ENCODE results near the gene DENND4A. TPM values are rescaled to one million over a fixed set of nuclear protein-coding genes. Genes with fewer than 3 reads are reported as not detected.

The DENND4A gene
- total RNA-seq, 1 donor from 2014 or later: 17.5 TPM

- no peak for TF ChIP-seq CTCF (IDR thresholded peaks at IDR 0.05; ENCODE audit: unreplicated experiment)
- H3K4me3 Mint-ChIP-seq (ENCODE audit: low read depth): no peak overlapping the region
- DNase-seq (ENCODE audit: low spot score, unreplicated experiment): no peak
- no peaks in the 10 kb centered on the region for H3K9me3 Mint-ChIP-seq (ENCODE audit: low read depth)
- no peaks in the 10 kb centered on the region for H3K36me3 Mint-ChIP-seq (ENCODE audit: insufficient read depth)
- H3K27ac Mint-ChIP-seq: peak overlapping the region; percentile 88
- H3K27me3 Mint-ChIP-seq: no peaks in the 10 kb centered on the region
- H3K4me1 Mint-ChIP-seq (ENCODE audit: low read depth): peaks cover 33% of the 10 kb centered on the region
These were observed 45.5 kb upstream of the DENND4A start for GRCh38 chr15:65837301-65838294.

DNA sequence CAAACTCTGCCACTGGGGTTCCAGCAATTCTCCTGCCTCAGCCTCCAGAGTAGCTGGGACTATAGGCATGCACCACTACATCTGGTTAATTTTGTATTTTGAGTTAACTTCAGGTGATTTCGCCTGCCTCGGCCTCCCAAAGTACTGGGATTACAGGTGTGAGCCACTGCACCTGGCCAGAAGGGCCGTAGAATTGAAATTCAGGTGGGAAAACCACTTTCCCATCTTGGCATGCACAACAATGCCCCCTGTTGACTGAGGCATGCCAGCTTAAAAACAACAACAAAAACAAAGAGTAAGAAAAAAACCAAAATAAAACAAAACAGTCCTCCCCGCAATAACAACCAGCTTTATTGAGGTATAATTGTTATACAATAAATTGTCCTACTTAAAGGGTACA, 44.6 kb upstream of the DENND4A start:
- peaks cover 40% of the 10 kb centered on the region for H3K4me1 Mint-ChIP-seq (ENCODE audit: low read depth)
- DNase-seq (ENCODE audit: low spot score, unreplicated experiment): no peak
- peaks cover under 1% of the 10 kb centered on the region for H3K36me3 Mint-ChIP-seq (ENCODE audit: insufficient read depth)
- H3K27ac Mint-ChIP-seq: no peak overlapping the region
- peak; percentile 22 for TF ChIP-seq CTCF (IDR thresholded peaks at IDR 0.05; ENCODE audit: unreplicated experiment)
- no peaks in the 10 kb centered on the region for H3K9me3 Mint-ChIP-seq (ENCODE audit: low read depth)
- no peaks in the 10 kb centered on the region for H3K27me3 Mint-ChIP-seq
- no peak overlapping the region for H3K4me3 Mint-ChIP-seq (ENCODE audit: low read depth)

DNA sequence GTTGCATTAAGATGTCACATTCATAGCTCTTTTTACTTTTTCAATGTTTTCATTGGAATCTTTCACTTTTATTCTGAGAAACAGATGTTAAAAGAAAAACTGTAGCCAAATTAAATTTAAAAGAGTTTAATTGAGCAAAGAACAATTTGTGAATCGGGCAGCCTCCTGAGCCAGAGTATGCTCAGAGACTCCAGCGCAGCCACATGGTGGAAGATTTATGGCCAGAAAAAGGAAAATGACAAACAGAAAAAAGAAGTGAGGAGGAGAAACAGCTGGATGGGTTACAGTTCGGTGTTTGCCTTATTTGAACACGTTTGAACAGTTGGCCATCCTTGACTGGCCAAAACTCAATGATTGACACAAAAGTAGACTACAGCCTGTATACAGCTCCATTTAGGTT, 43.4 kb upstream of the DENND4A start:
- no peaks in the 10 kb centered on the region for H3K9me3 Mint-ChIP-seq (ENCODE audit: low read depth)
- no peaks in the 10 kb centered on the region for H3K27me3 Mint-ChIP-seq
- DNase-seq (ENCODE audit: low spot score, unreplicated experiment): no peak
- H3K4me3 Mint-ChIP-seq (ENCODE audit: low read depth): no peak overlapping the region
- peaks cover 45% of the 10 kb centered on the region for H3K4me1 Mint-ChIP-seq (ENCODE audit: low read depth)
- H3K36me3 Mint-ChIP-seq (ENCODE audit: insufficient read depth): peaks cover 2% of the 10 kb centered on the region
- H3K27ac Mint-ChIP-seq: no peak overlapping the region
- no peak for TF ChIP-seq CTCF (IDR thresholded peaks at IDR 0.05; ENCODE audit: unreplicated experiment)

DNA sequence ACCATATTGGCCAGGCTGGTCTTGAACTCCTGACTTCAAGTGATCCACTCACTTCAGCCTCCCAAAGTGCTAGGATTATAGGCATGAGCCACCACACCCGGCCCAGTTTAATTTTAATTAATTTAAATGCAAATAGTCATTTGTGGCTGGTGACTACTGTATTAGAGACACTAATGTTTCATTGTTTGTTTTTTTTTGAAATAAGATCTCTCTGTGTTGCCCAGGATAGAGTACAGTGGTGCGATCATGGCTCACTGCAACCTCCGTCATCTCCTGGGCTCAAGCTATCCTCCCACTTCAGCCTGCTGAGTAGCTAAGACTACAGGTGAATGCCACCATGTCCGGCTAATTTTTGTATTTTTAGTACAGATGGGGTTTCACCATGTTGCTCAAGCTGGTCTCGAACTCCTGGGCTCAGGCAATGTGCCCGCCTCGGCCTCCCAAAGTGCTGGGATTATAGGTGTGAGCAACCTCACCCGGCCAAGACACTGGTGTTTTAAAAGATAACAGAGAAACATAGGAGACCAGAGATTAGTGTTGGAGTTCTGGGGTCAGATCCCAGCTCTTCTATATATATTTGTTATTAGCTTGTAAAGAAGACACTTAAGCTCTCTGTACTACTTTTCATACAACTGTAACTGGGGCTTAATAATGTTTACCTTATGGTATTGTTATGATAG, 42.6 kb upstream of the DENND4A start:
- no peaks in the 10 kb centered on the region for H3K9me3 Mint-ChIP-seq (ENCODE audit: low read depth)

More for the DNA sequence above, 42.6 kb upstream of the DENND4A start:
- no peak for TF ChIP-seq CTCF (IDR thresholded peaks at IDR 0.05; ENCODE audit: unreplicated experiment)
- no peak for DNase-seq (ENCODE audit: low spot score, unreplicated experiment)
- Mint-ChIP-seq H3K36me3 (ENCODE audit: insufficient read depth) (peaks cover 2% of the 10 kb centered on the region), H3K27ac (peak overlapping the region; percentile 81), H3K4me1 (ENCODE audit: low read depth) (peaks cover 46% of the 10 kb centered on the region), H3K27me3 (no peaks in the 10 kb centered on the region), H3K4me3 (ENCODE audit: low read depth) (no peak overlapping the region)
